ENCODE data around the gene AUTS2.

AUTS2 gene

DNA sequence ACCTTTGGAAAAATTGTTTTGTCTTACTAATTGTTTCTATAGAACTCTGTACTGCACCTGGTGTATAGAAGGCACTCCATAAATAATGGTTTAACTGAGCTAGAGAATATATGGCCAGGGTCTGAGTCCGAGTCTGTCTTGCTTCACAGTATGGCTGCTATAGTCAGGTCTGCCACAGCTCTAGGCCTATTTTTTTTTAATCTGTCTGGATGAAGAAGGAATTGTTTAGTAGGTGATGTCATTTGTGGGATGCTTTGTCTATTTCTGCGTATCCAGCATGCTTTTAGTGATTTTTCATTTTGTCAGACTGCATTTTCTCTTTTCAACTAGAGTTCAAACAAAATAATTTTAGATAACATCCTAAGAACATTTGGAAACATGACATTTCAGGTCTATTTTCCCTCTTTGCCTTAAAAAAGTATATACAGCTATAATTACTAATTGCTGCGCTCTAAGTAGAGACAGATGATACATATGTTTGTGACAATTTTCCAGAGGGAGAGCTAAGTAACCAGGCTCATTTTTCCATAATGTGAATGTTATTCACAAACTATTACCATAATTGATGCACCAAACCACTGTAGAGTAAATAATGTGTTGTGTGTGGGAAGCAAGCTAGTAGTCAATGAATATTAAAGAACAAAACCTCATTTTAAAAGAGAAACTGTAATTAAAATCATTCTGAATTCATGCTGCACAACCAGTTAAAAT, 361.7 kb downstream of the AUTS2 start:
- no peak for DNase-seq

GRCh38 chr7:69961436-69961835, 363.2 kb downstream of the AUTS2 start:
- DNase-seq, result no peak

GRCh38 chr7:69962186-69963065, 364.2 kb downstream of the AUTS2 start:
- DNase-seq, result no peak

DNA sequence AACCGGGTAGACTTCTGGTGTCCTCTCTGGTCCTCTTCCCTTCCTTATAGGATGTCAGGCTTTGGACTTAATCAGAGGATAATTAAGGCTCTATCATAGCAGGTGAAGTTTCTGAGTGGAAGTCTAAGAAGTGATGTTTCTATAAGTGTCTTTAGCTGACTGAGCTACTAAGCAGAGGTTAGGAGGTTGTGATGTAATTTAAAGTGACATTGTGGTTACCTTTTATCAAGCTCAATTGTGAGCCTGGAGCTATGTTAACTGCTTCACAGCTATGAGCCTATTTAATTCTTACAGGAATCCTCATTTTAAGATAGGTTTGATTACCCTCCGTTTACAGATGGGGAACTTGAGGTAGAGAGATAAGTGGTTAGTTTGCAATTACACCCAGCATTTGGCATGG, 365.1 kb downstream of the AUTS2 start:
- no peak for DNase-seq

DNA sequence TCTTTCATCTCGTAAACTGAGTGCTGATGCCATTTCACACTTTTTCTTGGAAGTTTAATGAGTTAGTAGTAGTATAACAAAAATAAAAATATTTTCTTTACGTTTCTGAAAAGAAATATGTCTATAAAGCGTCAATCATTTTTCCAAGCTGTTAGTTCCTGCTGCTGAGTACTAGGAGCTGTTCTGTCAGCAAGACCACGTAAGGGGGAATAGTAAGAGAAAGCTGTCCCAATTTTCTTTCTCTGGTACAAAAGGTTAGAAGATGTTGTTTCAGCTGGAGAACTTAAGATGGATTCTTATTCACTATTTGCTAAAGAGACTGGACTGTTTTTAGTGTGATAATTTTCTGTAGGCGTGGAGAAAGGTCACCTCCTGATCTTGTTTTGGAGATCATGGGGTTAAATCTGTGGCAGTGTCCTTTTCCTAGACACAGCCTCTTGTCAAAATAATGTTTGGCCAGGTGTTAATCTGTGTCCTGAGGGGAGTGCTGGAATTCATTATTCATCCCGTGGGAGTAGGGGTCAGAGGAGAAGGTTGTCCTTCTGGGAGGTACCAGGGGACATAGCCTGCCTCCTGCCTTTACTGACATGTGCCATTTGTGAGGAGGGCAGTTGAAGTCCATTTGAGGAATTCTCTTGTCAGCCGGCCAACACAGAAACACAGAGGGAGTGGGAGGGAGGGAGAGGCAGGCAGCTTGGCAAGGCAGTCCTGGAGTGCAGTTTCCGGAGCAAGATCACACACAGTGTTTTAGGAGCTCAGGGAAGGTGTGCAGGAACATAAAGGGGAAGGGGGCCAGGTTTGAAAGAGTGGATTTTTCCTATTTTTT, 368.7 kb downstream of the AUTS2 start:
- no peak for DNase-seq

DNA sequence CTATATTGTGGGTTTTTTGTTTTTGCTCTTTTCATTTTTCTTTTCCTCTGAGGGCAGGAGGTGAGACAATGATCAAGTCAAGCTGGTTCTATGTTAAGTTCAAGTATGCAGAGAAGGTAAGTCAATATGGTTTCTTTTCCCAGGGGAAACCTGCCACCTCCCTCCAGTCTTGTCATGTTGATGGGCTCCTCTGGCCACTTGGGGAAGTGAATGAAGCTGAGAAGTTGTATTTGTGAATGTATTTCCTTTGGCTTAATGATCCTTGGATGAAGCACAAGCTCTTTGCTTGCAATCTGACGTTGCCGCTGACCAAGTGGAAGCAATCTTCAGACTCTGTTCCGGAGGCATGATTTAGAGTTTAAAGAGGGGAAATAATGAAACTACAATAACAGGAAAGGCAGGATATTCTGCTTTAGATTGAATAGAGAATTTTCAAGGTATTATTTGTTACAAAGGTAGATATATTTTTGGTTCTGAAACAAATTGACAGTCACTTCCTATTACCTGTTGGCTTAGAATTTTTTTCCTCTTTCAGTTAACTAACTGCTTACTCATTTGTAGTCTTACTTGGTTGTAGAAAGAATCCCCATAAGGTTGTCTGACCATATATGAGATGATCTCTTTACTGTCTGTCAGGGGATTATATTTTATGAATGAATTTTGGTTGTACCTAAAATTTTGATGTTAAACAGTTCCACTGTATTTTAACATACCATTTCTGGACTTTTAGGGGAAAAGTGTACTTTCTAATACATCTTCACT, 369.6 kb downstream of the AUTS2 start:
- no peak for DNase-seq

- no peak for DNase-seq
Measured at GRCh38 chr7:69968969-69969556, 370.8 kb downstream of the AUTS2 start.

GRCh38 chr7:69981646-69982045, 383.4 kb downstream of the AUTS2 start:
- no peak for DNase-seq

DNA sequence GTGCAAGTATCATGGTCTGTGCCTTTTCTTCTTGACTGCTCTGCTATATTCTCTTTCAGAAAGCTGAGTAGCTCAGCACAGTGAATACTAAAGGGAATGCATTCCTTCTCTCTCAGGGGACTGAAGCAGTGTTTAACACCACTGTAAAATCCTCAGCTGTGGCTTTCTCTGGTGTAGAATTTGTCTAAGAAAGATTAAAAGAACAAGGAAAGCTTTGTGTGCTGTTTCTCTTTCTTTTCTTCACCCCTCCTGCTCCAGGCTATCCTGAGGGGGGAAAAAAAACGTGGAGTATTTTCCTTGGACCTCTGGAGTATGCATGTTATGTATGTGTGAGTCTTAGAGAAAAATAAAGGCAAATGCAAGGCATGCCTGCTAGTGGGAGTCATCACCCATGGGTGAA, 383.9 kb downstream of the AUTS2 start:
- DNase-seq, result no peak

- no peak for DNase-seq
Measured at GRCh38 chr7:69989551-69989950, 391.3 kb downstream of the AUTS2 start.

GRCh38 chr7:69992938-69993337, 394.7 kb downstream of the AUTS2 start:
- no peak for DNase-seq

GRCh38 chr7:69994218-69994617, 395.9 kb downstream of the AUTS2 start:
- DNase-seq, result no peak

DNA sequence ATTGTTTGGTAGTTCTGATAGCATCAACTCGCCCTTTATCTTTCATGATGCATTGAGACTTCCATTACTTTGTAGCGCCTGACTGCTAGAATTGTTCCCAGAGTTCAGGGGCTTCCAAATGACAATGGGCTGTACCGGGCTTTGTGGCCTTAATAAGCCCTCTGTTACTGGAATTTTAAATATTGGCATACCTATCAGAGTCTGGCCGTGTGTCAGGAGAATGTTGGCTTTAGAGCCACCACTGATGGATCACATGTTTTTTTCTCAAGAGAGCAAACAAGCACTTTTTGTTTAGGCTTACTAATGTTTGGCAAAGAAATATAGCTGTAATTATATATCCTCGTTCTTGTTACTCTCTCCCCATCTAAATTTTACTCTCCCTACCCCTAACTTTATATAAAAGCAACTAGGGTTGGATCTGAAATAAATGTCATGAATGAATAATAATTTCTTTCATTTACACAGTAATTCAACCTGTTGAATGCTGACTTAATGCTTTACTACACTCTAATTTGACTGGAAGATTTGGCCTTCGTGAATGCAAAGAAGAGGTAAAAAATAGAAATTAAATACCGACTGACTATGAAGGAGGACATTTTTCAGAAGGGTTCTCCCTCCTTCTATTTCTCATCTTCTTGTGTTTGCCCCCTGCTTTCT, 396.7 kb downstream of the AUTS2 start:
- no peak for DNase-seq

GRCh38 chr7:69996121-69996520, 397.8 kb downstream of the AUTS2 start:
- DNase-seq, result no peak

GRCh38 chr7:70000737-70001348, 402.6 kb downstream of the AUTS2 start:
- no peak for DNase-seq

- DNase-seq, result no peak
Measured at GRCh38 chr7:70005480-70005879, 407.2 kb downstream of the AUTS2 start.

DNA sequence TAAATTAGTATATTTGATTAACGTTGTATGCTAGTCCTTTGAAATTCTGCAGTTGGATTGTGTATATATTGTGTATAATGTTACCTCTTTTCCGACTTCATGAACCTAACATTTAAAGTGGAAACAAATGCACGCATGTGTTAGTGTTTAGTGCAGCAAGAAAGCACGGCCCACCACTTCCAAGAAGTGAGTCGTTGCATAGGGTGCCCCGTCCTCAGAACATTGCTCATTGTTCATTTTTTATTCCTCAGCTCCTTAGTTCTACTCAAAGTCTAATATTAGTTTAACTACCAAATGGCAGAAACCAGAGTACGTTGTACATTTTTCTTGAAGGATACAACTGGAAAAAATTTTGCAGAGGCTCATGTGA, 407.6 kb downstream of the AUTS2 start:
- no peak for DNase-seq

- DNase-seq, result no peak
Measured at GRCh38 chr7:70006261-70006920, 408.1 kb downstream of the AUTS2 start.

- DNase-seq, result no peak
Measured at GRCh38 chr7:70008466-70008865, 410.2 kb downstream of the AUTS2 start.

DNA sequence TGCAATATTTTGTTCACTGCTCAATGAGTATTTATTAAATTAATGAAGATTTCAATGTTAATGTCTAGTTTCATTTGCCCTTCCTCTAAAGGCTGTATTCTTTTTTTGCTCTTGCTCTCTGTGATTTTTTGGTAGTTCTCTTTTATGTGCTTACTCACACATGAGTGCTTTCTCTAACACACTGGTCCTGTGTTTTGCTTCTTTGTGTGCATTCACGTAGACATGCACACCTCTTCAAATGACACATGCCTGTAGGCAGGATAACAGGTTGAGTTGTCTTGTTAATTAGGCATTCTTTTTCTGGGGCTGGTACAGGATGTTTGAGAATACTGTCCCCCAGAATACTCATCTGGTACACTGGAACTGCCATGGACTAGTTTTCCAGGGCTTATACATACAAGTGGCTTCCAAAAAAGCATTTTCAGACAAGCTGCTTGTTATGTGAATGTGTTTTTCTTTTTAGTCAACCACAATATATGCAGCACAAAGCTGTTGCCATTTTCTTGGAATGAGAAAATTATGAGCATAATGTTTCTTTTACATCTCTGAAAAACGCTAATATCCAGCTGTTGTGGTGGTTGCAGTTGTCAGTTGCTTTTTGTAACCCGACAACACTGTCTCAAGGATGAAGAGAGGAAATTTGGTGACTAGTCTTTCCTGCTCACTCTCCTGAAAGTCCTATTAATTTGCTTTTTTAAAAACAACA, 416.4 kb downstream of the AUTS2 start:
- no peak for DNase-seq
